HCEC 1CT (cell line): ENCODE results near the gene LMNTD1.
"Not testable (repeated sequence)": the region's sequence is repeated elsewhere in the genome, so short reads cannot be mapped to it uniquely, and the experiment has no call there.

ENCODE experiments used
- DNase-seq: peaks from one replicate; pipeline ENCODE4 v3.0.0-alpha.2; 2017

The LMNTD1 gene

DNA sequence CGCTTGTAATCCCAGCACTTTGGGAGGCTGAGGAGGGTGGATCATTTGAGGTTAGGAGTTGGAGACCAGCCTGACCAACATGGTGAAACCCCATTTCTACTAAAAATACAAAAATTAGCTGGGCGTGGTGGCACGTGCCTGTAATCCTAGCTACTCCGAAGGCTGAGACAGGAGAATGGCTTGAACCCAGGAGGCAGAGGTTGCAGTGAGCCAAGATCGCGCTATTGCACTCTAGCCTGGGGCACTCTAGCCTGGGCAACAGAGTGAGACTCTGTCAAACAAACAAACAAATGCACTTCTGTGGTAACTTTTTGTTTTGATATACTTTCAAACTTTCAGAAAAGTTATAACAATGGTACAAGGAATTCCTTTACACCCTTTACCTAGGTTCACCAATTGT, 126.3 kb downstream of the LMNTD1 start:
- DNase-seq: not testable (repeated sequence)
